ENCODE data around the gene CCL17.

- TF ChIP-seq CTCF (conservative IDR thresholded peaks at IDR 0.05) (no peak), ZFX (IDR thresholded peaks at IDR 0.05) (no peak)
Measured at GRCh38 chr16:57372372-57373116, 32.0 kb upstream of the CCL17 start, which contains the start of gene CX3CL1.

All from C4-2B (cell line).